CD4-positive, alpha-beta T cell (primary cell): ENCODE results near the gene SPIRE2. TPM values are rescaled to one million over a fixed set of nuclear protein-coding genes. Genes with fewer than 3 reads are reported as not detected.
A peak's percentile ranks its signal among the peaks of the same experiment; 100 is the strongest.

ENCODE experiments used
- ATAC-seq: fragments of 200-7000 bp; cut with Tn5 transposase; one replicate; pipeline ENCODE4 v1.10.0; 2022; ENCODE audit warnings: mild to moderate bottlenecking; ENCODE audit not compliant: poor library complexity
- CTCF ChIA-PET: fragments of 350-600 bp; sonication (Branson Sonifier 250); formaldehyde crosslinking; loops from one replicate; lab custom pipeline; 2021; ENCODE audit warnings: antibody characterized with exemption, inconsistent platforms; lab: Charles Lee
- POLR2A ChIA-PET: fragments of 350-600 bp; sonication (Branson Sonifier 250); formaldehyde crosslinking; loops from one replicate; lab custom pipeline; 2021; ENCODE audit warnings: antibody characterized with exemption, inconsistent platforms; lab: Charles Lee
- DNase-seq, 14 experiments: peaks; one replicate each; pipeline ENCODE4 v3.0.0-alpha.2; 2013 to 2020; ENCODE audit warnings: mixed read lengths in 2 of 14
- H3K27ac ChIP-seq, 2 donors: one replicate each; pipeline versions ENCODE4 v1.5.1 to v1.7.0; 2013; ENCODE audit warnings: low read length in 2 of 2, low read depth in 1 of 2, mild to moderate bottlenecking in 1 of 2
- H3K27me3 ChIP-seq, 2 experiments: 1 replicate in 1 of 2; 2 replicates in 1 of 2; pipeline versions ENCODE4 v1.6.1 to v1.7.0; 2013; ENCODE audit warnings: low read length in 2 of 2, control low read depth in 1 of 2, mild to moderate bottlenecking in 1 of 2, moderate library complexity in 1 of 2; ENCODE audit not compliant: insufficient read depth in 2 of 2, control insufficient read depth in 1 of 2
- H3K36me3 ChIP-seq: one replicate; pipeline ENCODE4 v1.6.1; 2013; ENCODE audit warnings: low read length, control low read depth; ENCODE audit not compliant: insufficient read depth
- H3K4me1 ChIP-seq: one replicate; pipeline ENCODE4 v1.6.1; 2013; ENCODE audit warnings: low read length, control low read depth; ENCODE audit not compliant: insufficient read depth
- H3K4me3 ChIP-seq: one replicate; pipeline ENCODE4 v1.5.1; 2013; ENCODE audit warnings: mild to moderate bottlenecking, low read length, moderate library complexity
- H3K9me3 ChIP-seq, 2 experiments: 1 replicate in 1 of 2; 2 replicates in 1 of 2; pipeline versions ENCODE4 v1.6.1 to v1.7.0; 2013; ENCODE audit warnings: low read length in 2 of 2, mild to moderate bottlenecking in 2 of 2, control low read depth in 1 of 2, moderate library complexity in 1 of 2; ENCODE audit not compliant: control insufficient read depth in 1 of 2, insufficient read depth in 1 of 2
- H3K27ac Mint-ChIP-seq: one replicate; pipeline ENCODE4 v1.8.0; 2020; ENCODE audit warnings: mixed read lengths
- H3K27me3 Mint-ChIP-seq: one replicate; pipeline ENCODE4 v1.8.0; 2021; ENCODE audit warnings: mixed read lengths
- H3K36me3 Mint-ChIP-seq: one replicate; pipeline ENCODE4 v1.8.0; 2021; ENCODE audit warnings: low read depth, mixed read lengths
- H3K4me1 Mint-ChIP-seq: one replicate; pipeline ENCODE4 v1.8.0; 2021; ENCODE audit warnings: low read depth, mixed read lengths
- H3K4me3 Mint-ChIP-seq: one replicate; pipeline ENCODE4 v1.8.0; 2020; ENCODE audit warnings: mild to moderate bottlenecking, mixed read lengths
- H3K9me3 Mint-ChIP-seq: one replicate; pipeline ENCODE4 v1.8.0; 2020; ENCODE audit warnings: mixed read lengths
- CTCF ChIP-seq: fragments of 200-600 bp; IDR thresholded peaks from one replicate; pipeline ENCODE4 v1.8.0; 2022; ENCODE audit warnings: antibody characterized with exemption, mild to moderate bottlenecking
- intact Hi-C, 2 experiments: fragments of 100-400 bp; cut with DNase I in 1 of 2; cut with micrococcal nuclease in 1 of 2; formaldehyde crosslinking; loops; one replicate each; pipeline versions ENCODE4 v1.15.1 to v1.9.0; 2023 to 2025; cut with DNase I, micrococcal nuclease
- total RNA-seq, 174 experiments: library from RNA in 2 of 174; stranded (reverse) in 2 of 174; gene quantifications; one replicate each; pipeline ENCODE4 v1.2.3 and lab custom pipeline; 2021 to 2026

Gene SPIRE2
- total RNA-seq, 2 experiments from 2014 or later: 1.1 TPM

DNA sequence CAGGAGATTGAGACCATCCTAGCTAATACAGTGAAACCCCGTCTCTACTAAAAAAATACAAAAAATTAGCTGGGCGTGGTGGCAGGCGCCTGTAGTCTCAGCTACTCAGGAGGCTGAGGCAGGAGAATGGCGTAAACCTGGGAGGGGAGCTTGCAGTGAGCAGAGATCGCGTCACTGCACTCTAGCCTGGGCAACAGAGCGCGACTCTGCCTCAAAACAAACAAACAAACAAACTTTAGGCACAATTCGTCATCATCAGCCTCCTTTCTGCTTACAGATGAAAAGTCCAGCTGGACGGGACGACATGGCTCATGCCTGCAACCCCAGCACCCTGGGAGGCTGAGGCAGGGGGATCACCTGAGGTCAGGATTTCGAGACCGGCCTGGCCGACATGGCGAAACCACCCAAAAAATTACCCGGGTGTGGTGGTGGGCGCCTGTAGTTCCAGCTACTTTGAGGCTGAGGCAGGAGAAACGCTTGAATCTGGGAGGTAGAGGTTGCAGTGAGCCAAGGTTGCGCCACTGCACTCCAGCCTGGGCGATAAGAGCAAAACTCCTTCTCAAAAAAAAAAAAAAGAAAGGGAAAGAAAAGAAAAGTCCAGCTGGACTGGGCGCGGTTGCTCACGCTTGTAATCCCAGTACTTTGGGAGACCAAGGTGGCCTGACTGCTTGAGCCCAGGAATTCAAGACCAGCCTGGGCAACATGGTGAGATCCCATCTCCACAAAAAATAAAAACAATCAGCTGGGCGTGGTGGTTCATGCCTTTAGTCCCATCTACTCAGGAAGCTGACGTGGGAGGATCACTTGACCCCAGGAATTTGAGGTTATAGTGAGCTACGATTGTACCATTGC, 1.5 kb upstream of the SPIRE2 start:
- no peak overlapping the region for H3K4me3 ChIP-seq
- no peaks in the 10 kb centered on the region for H3K9me3 Mint-ChIP-seq
- no peak for TF ChIP-seq CTCF
- DNase-seq: no peak
- H3K27me3 Mint-ChIP-seq: peaks cover 20% of the 10 kb centered on the region
- POLR2A ChIA-PET: interaction anchor here (0.6 kb wide), 1 partner anchor 60 kb away, joined by 4 read pairs; no protein-coding TSS in a partner anchor
- H3K27me3 ChIP-seq: peaks cover 14 to 25% of the 10 kb centered on the region in 2 experiments
- H3K4me1 Mint-ChIP-seq: peaks cover 4% of the 10 kb centered on the region
- no peaks in the 10 kb centered on the region for H3K36me3 Mint-ChIP-seq
- H3K9me3 ChIP-seq: peaks cover 0 to 13% of the 10 kb centered on the region in 2 experiments
- H3K4me3 Mint-ChIP-seq: no peak overlapping the region
- CTCF ChIA-PET: interaction anchor here (0.8 kb wide), 1 partner anchor 34 kb away, joined by 3 read pairs; no protein-coding TSS in a partner anchor
- no peak overlapping the region for H3K27ac ChIP-seq
- no peak for ATAC-seq
- H3K27ac Mint-ChIP-seq: no peak overlapping the region
- no peaks in the 10 kb centered on the region for H3K36me3 ChIP-seq
- intact Hi-C loops: loop anchor here in 1 of 2 experiments (5.0 kb wide), 1 partner anchor 101 kb away; no protein-coding TSS in a partner anchor
- peaks cover 12% of the 10 kb centered on the region for H3K4me1 ChIP-seq

DNA sequence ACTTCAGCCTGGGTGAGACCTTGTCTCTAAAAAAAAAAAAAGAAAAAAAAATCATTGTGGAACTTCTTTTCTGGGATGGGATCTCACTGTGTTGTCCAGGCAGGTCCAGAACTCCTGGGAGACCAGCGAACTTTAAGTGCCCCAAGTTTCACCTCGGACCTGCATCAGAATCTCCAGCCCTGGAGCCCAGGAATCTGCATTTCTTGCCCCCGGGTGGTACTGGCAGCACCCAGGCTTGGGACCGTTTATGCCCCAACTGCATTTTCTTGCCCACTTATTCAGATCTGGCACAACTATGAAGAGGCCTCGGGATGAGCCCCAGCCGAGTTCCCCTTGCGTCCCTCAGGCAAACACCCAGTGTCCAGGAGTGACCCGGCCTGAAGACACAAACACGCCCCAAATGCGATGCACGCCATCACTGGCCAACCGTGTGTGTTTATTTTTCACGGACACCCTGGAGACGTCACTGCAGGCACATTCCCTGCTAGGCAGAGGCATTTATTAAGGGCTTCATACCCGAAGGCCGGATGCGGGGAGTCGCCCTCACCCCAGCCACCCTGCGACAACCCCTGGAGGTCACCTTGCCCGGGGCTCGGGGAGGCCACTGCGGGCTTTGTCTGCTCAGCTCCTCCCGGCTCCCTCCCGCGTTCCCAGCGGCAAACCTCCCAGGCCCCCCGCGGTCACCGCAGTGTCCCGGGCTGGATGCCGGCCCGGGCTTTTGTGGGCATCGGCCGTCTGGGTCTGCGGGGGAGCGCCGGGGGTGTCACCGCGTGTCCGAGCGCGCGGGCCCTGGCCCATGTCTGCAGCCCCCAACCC, 684 bp upstream of the SPIRE2 start:
- Histone ChIP-seq H3K36me3 (no peaks in the 10 kb centered on the region), H3K27me3 (peaks cover 14 to 25% of the 10 kb centered on the region in 2 experiments), H3K9me3 (peaks cover 0 to 13% of the 10 kb centered on the region in 2 experiments), H3K27ac (no peak overlapping the region), H3K4me1 (peaks cover 12% of the 10 kb centered on the region), H3K4me3 (no peak overlapping the region)
- H3K36me3 Mint-ChIP-seq: no peaks in the 10 kb centered on the region
- ChIA-PET POLR2A (interaction anchor here (1.0 to 1.8 kb wide), 4 partner anchors 10 to 46 kb away, joined by 3 to 4 read pairs (median 3); partner anchors contain the start of gene TCF25), CTCF (interaction anchor here (1.1 to 1.8 kb wide), 2 partner anchors 122 to 127 kb away, joined by 4 to 5 read pairs; no protein-coding TSS in a partner anchor)
- TF ChIP-seq CTCF: no peak
- no peaks in the 10 kb centered on the region for H3K9me3 Mint-ChIP-seq
- H3K4me3 Mint-ChIP-seq: no peak overlapping the region
- intact Hi-C loops: loop anchor here in 1 of 2 experiments (5.0 kb wide), 1 partner anchor 100 kb away; no protein-coding TSS in a partner anchor
- ATAC-seq: no peak
- DNase-seq: peak in 1 of 14 experiments; percentile 30
- peaks cover 29% of the 10 kb centered on the region for H3K27me3 Mint-ChIP-seq
- H3K4me1 Mint-ChIP-seq: peaks cover 4% of the 10 kb centered on the region
- H3K27ac Mint-ChIP-seq: no peak overlapping the region
